AG04449 (cell line): ENCODE data around the gene MINDY4.
"Not testable (repeated sequence)": the region's sequence is repeated elsewhere in the genome, so short reads cannot be mapped to it uniquely, and the experiment has no call there.

Source experiments
- CTCF ChIA-PET: fragments of 350-600 bp; formaldehyde crosslinking; extraction: SDS; loops from one replicate; lab custom pipeline; 2021; ENCODE audit warnings: antibody characterized with exemption; lab: Yijun Ruan, JAX
- POLR2A ChIA-PET: fragments of 400-600, 350-600 bp; formaldehyde crosslinking; extraction: SDS; loops from one replicate; lab custom pipeline; 2020; ENCODE audit warnings: antibody characterized with exemption, inconsistent platforms; lab: Yijun Ruan, JAX
- DNase-seq: peaks from one replicate; pipeline ENCODE4 v3.0.0-alpha.2; 2010; ENCODE audit warnings: low read depth, low spot score
- H3K4me3 ChIP-seq: 2 replicates; pipeline ENCODE4 v1.5.1; 2011; ENCODE audit warnings: low read depth, mild to moderate bottlenecking, control low read depth, low read length
- CTCF ChIP-seq: IDR thresholded peaks from one replicate; pipeline ENCODE4 v1.5.1; 2011; ENCODE audit warnings: mild to moderate bottlenecking, moderate library complexity, low read length, control low read depth, inconsistent platforms; ENCODE audit not compliant: insufficient read depth; ENCODE audit errors: missing control alignments

The MINDY4 gene

GRCh38 chr7:30826181-30826580, 55.0 kb downstream of the MINDY4 start:
- no peak for DNase-seq
- H3K4me3 ChIP-seq: no peak overlapping the region
- no peak for TF ChIP-seq CTCF
- POLR2A ChIA-PET: no interaction called here
- CTCF ChIA-PET: interaction anchor here (0.7 to 1.3 kb wide), 3 partner anchors 9 to 157 kb away, joined by 3 to 5 read pairs (median 3); no protein-coding TSS in a partner anchor

- ChIA-PET CTCF (interaction anchor here (1.0 to 1.9 kb wide), 2 partner anchors 110 to 306 kb away, joined by 4 to 8 read pairs; no protein-coding TSS in a partner anchor), POLR2A (no interaction called here)
- DNase-seq: no peak
- no peak for TF ChIP-seq CTCF
- H3K4me3 ChIP-seq: no peak overlapping the region
These were observed 57.4 kb downstream of the MINDY4 start for GRCh38 chr7:30828591-30828990.

GRCh38 chr7:30829471-30829870, 58.3 kb downstream of the MINDY4 start:
- no peak for DNase-seq
- TF ChIP-seq CTCF: no peak
- CTCF ChIA-PET: interaction anchor here (1.9 kb wide), 1 partner anchor 110 kb away, joined by 8 read pairs; no protein-coding TSS in a partner anchor
- no peak overlapping the region for H3K4me3 ChIP-seq
- POLR2A ChIA-PET: no interaction called here

- CTCF ChIA-PET: no interaction called here
- TF ChIP-seq CTCF: no peak
- POLR2A ChIA-PET: no interaction called here
- no peak overlapping the region for H3K4me3 ChIP-seq
- DNase-seq: no peak
These were observed 60.0 kb downstream of the MINDY4 start for GRCh38 chr7:30831227-30831626.

GRCh38 chr7:30831936-30832335, 60.7 kb downstream of the MINDY4 start:
- CTCF ChIA-PET: no interaction called here
- no peak for TF ChIP-seq CTCF

GRCh38 chr7:30834017-30834674, 62.9 kb downstream of the MINDY4 start:
- H3K4me3 ChIP-seq, POLR2A ChIA-PET, DNase-seq: not testable (repeated sequence)
- CTCF ChIA-PET: interaction anchor here (1.4 kb wide), 1 partner anchor 105 kb away, joined by 4 read pairs; no protein-coding TSS in a partner anchor

More at GRCh38 chr7:30831936-30832335, 60.7 kb downstream of the MINDY4 start:
- no peak for DNase-seq
- POLR2A ChIA-PET: no interaction called here
- H3K4me3 ChIP-seq: no peak overlapping the region

GRCh38 chr7:30835396-30835915, 64.2 kb downstream of the MINDY4 start:
- CTCF ChIA-PET: no interaction called here
- DNase-seq: no peak
- no peak for TF ChIP-seq CTCF
- H3K4me3 ChIP-seq: no peak overlapping the region
- POLR2A ChIA-PET: no interaction called here
